A549 (cell line): ENCODE results near the gene ZNF622. TPM values are rescaled to one million over a fixed set of nuclear protein-coding genes. Genes with fewer than 3 reads are reported as not detected.

Source experiments
- ATAC-seq, 2 experiments: fragments of 200-7000 bp in 1 of 2; fragments of >200 bp in 1 of 2; cut with Nextera tagmentation in 1 of 2; cut with Tn5 transposase in 1 of 2; 3 replicates each; pipeline versions ENCODE4 v1.8.0 to v1.9.1; 2018 to 2020; ENCODE audit warnings: mild to moderate bottlenecking in 1 of 2, moderate library complexity in 1 of 2
- CTCF ChIA-PET: fragments of 300-600 bp; sonication (Branson Sonifier 250); formaldehyde crosslinking; extraction: SDS; loops from one replicate; lab custom pipeline; 2021; ENCODE audit warnings: antibody characterized with exemption, inconsistent platforms; lab: Yijun Ruan, JAX
- POLR2A ChIA-PET: fragments of 350-600 bp; formaldehyde crosslinking; extraction: SDS; loops from one replicate; lab custom pipeline; 2021; ENCODE audit warnings: antibody characterized with exemption, inconsistent platforms; lab: Yijun Ruan, JAX
- DNase-seq, 2 experiments: peaks; one replicate each; pipeline versions ENCODE4 v3.0.0 to v3.0.0-alpha.2; 2011 to 2016; ENCODE audit warnings: low read depth in 1 of 2, low spot score in 1 of 2
- FAIRE-seq: peaks from 2 replicates; lab custom pipeline; 2011; peaks lifted over from hg19 to GRCh38; lab: Jason Lieb, UNC
- H3K27ac ChIP-seq, 2 experiments: fragments of >200 bp; sonication (Bioruptor Twin); formaldehyde crosslinking; 3 replicates each; pipeline ENCODE4 v1.5.1; 2016 to 2017
- H3K4me1 ChIP-seq: fragments of >200 bp; sonication (Bioruptor Twin); formaldehyde crosslinking; 3 replicates; pipeline ENCODE4 v1.6.1; 2016
- H3K4me2 ChIP-seq: fragments of >200 bp; sonication (Bioruptor Twin); formaldehyde crosslinking; 3 replicates; pipeline ENCODE4 v1.6.1; 2016
- H3K4me3 ChIP-seq: fragments of >200 bp; sonication (Bioruptor Twin); formaldehyde crosslinking; 3 replicates; pipeline ENCODE4 v1.5.1; 2016
- H3K9me3 ChIP-seq: fragments of >200 bp; sonication (Bioruptor Twin); formaldehyde crosslinking; 3 replicates; pipeline ENCODE4 v1.6.1; 2016
- BHLHE40 ChIP-seq: IDR thresholded peaks from 2 replicates; pipeline ENCODE4 v1.6.1; 2012; ENCODE audit warnings: low read depth, low read length, inconsistent platforms
- EHF ChIP-seq: fragments of 250-450 bp; sonication (Bioruptor Pico); IDR thresholded peaks from 2 replicates; pipeline ENCODE4 v1.5.0; 2020; ENCODE audit warnings: mild to moderate bottlenecking
- EHMT2 ChIP-seq: fragments of 200-600 bp; sonication (generic); IDR thresholded peaks from 2 replicates; pipeline ENCODE4 v1.6.1; 2016; ENCODE audit warnings: antibody characterized with exemption, low read depth, mild to moderate bottlenecking, moderate library complexity
- FOXS1 ChIP-seq: fragments of 250-450 bp; sonication (Bioruptor Pico); IDR thresholded peaks from 2 replicates; pipeline ENCODE4 v1.5.0; 2020; ENCODE audit warnings: mild to moderate bottlenecking, moderate library complexity
- HOXA7 ChIP-seq: fragments of 250-450 bp; sonication (Bioruptor Pico); IDR thresholded peaks from 2 replicates; pipeline ENCODE4 v1.5.0; 2020; ENCODE audit warnings: mild to moderate bottlenecking, moderate library complexity
- HOXB5 ChIP-seq: fragments of 250-450 bp; sonication (Bioruptor Pico); IDR thresholded peaks from 2 replicates; pipeline ENCODE4 v1.5.0; 2020; ENCODE audit warnings: mild to moderate bottlenecking, moderate library complexity
- MAFK ChIP-seq: fragments of 450-650 bp; IDR thresholded peaks from 2 replicates; pipeline ENCODE4 v1.6.1; 2014; ENCODE audit not compliant: partially characterized antibody
- NR3C1 ChIP-seq: fragments of >200 bp; sonication (Bioruptor Twin); formaldehyde crosslinking; IDR thresholded peaks from 3 replicates; pipeline ENCODE4 v1.6.1; 2017
- PBX3 ChIP-seq: IDR thresholded peaks from 2 replicates; pipeline ENCODE4 v1.6.1; 2012
- POLR2AphosphoS2 ChIP-seq: conservative IDR thresholded peaks from 2 replicates; pipeline ENCODE4 v1.6.1; 2012; ENCODE audit warnings: low read length, improper control_type of control experiment, inconsistent platforms
- RFX5 ChIP-seq: fragments of 450-650 bp; IDR thresholded peaks from 2 replicates; pipeline ENCODE4 v1.7.1; 2014; ENCODE audit warnings: antibody characterized with exemption, mild to moderate bottlenecking, moderate library complexity
- SMC3 ChIP-seq: fragments of >200 bp; sonication (Bioruptor Twin); formaldehyde crosslinking; IDR thresholded peaks from 3 replicates; pipeline ENCODE4 v1.6.1; 2018; ENCODE audit warnings: inconsistent platforms
- TFCP2L1 ChIP-seq: fragments of 250-450 bp; sonication (Bioruptor Pico); IDR thresholded peaks from 2 replicates; pipeline ENCODE4 v1.5.0; 2021; ENCODE audit warnings: mild to moderate bottlenecking
- TP53 ChIP-seq: fragments of 250-450 bp; sonication (Bioruptor Pico); IDR thresholded peaks from 2 replicates; pipeline ENCODE4 v1.5.0; 2021; ENCODE audit warnings: mild to moderate bottlenecking, moderate library complexity
- WGBS: methylation state at CpG from one replicate; pipeline ENCODE4 v1.1.6; 2017; ENCODE audit errors: missing lambda C conversion rate; 5-methylcytosine and 5-hydroxymethylcytosine counted together
- polyA plus RNA-seq, 4 experiments: library from polyadenylated mRNA; depleted of rRNA in 3 of 4; stranded (reverse); fragments of >200 nt; fragmentation: RNase III in 1 of 4; extraction: RNeasy Plus Mini Kit Qiagen cat#74134 plus additional on column Dnase treatment in 1 of 4; gene quantifications; 2 replicates in 3 of 4; 3 replicates in 1 of 4; pipeline ENCODE4 v1.2.3, GENCODE V29; 2011 to 2017
- TF ChIP-seq, protein P1 (sequence below): fragments of 250-450 bp; sonication (Bioruptor Pico); IDR thresholded peaks from 2 replicates; pipeline ENCODE4 v1.5.0; 2021; ENCODE audit warnings: mild to moderate bottlenecking, moderate library complexity, borderline replicate concordance
- TF ChIP-seq, protein P2 (sequence below): fragments of 250-450 bp; sonication (Bioruptor Pico); IDR thresholded peaks from 2 replicates; pipeline ENCODE4 v1.5.0; 2020; ENCODE audit warnings: low read depth, mild to moderate bottlenecking, moderate library complexity
- TF ChIP-seq, protein P3 (sequence below): IDR thresholded peaks from 2 replicates; pipeline ENCODE4 v1.6.1; 2012; ENCODE audit warnings: low read depth, borderline replicate concordance
- TF ChIP-seq, protein P4 (sequence below): fragments of >200 bp; sonication (Bioruptor Twin); formaldehyde crosslinking; IDR thresholded peaks from 3 replicates; pipeline ENCODE4 v1.5.1; 2016

ZNF622 gene
- polyA plus RNA-seq, 2 of the 4 experiments (the other 2 are of a cell fraction) = 23.2 to 38.0 TPM

- TF ChIP-seq SMC3 = no peak
- TF ChIP-seq FOXS1 (CRISPR knock-in tag) = no peak
- TF ChIP-seq, protein P1, sequence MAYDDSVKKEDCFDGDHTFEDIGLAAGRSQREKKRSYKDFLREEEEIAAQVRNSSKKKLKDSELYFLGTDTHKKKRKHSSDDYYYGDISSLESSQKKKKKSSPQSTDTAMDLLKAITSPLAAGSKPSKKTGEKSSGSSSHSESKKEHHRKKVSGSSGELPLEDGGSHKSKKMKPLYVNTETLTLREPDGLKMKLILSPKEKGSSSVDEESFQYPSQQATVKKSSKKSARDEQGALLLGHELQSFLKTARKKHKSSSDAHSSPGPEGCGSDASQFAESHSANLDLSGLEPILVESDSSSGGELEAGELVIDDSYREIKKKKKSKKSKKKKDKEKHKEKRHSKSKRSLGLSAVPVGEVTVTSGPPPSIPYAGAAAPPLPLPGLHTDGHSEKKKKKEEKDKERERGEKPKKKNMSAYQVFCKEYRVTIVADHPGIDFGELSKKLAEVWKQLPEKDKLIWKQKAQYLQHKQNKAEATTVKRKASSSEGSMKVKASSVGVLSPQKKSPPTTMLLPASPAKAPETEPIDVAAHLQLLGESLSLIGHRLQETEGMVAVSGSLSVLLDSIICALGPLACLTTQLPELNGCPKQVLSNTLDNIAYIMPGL (CRISPR knock-in tag) = no peak
- TF ChIP-seq TFCP2L1 (CRISPR knock-in tag) = no peak
- TF ChIP-seq TP53 = no peak
- TF ChIP-seq NR3C1 = no peak
- no peak overlapping the region for H3K4me2 ChIP-seq
- ATAC-seq (no peak), FAIRE-seq (no peak), DNase-seq (no peak)
- H3K27ac ChIP-seq = no peak overlapping the region
- WGBS = 71% methylated on average over 2 of the region's 2 CpGs
- ChIA-PET POLR2A (no interaction called here), CTCF (interaction anchor here (0.9 to 2.3 kb wide), 7 partner anchors 10 to 709 kb away, joined by 3 to 15 read pairs (median 5); no protein-coding TSS in a partner anchor)
- H3K4me3 ChIP-seq = no peak overlapping the region
- H3K9me3 ChIP-seq = no peaks in the 10 kb centered on the region
- H3K4me1 ChIP-seq = peaks cover 14% of the 10 kb centered on the region
Measured at GRCh38 chr5:16487456-16487855, 21.9 kb upstream of the ZNF622 start.

DNA sequence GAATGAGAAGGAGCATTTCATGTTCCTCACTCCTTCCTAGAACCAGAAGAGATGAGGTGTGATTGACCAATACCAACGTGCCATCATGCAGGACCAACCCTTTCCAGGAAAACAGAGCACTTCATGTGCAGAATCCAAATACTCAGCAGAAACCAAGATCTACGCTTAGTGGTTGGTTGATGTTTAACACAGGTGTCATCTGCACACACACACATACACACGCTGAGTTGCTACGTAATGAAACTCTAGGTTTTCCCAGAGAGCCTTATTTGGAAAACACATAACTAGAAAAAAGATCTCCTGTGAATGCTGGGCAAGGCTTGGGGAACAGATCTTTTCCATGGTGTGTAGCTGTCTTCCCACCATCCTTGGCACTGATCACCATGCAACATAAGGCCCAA lies 21.1 kb upstream of the ZNF622 start:
- H3K27ac ChIP-seq = no peak overlapping the region
- FAIRE-seq = no peak
- ChIA-PET CTCF (interaction anchor here (1.3 to 2.3 kb wide), 4 partner anchors 11 to 710 kb away, joined by 4 to 15 read pairs (median 8); no protein-coding TSS in a partner anchor), POLR2A (no interaction called here)
- H3K4me3 ChIP-seq = no peak overlapping the region
- 65% methylated on average over 4 of the region's 4 CpGs for WGBS
- H3K4me2 ChIP-seq = no peak overlapping the region
- no peaks in the 10 kb centered on the region for H3K9me3 ChIP-seq
- no peak for DNase-seq
- TF ChIP-seq TP53 (no peak), EHF (CRISPR knock-in tag) (no peak)
- TF ChIP-seq, protein P2, sequence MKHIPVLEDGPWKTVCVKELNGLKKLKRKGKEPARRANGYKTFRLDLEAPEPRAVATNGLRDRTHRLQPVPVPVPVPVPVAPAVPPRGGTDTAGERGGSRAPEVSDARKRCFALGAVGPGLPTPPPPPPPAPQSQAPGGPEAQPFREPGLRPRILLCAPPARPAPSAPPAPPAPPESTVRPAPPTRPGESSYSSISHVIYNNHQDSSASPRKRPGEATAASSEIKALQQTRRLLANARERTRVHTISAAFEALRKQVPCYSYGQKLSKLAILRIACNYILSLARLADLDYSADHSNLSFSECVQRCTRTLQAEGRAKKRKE (CRISPR knock-in tag) = no peak
- ATAC-seq = no peak
- H3K4me1 ChIP-seq = peaks cover 14% of the 10 kb centered on the region

DNA sequence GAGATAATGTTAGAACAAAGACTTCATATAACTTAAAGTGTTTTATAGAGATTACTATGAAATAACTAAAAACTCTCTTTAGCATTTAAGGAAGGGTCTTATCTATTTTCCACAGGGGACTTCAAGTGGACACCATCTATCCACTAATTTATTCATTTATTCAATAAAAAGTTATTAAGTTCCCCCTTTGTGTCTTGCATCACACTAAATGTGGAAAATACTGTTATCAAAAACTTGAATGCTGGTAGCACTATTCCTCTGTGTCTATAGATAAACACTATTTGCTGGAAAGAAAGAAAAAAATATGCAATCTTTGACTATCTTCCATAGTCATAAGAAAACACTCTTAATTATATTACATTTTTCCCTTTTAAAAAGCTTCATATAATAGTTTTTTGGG lies 20.1 kb upstream of the ZNF622 start:
- TF ChIP-seq, protein P3, sequence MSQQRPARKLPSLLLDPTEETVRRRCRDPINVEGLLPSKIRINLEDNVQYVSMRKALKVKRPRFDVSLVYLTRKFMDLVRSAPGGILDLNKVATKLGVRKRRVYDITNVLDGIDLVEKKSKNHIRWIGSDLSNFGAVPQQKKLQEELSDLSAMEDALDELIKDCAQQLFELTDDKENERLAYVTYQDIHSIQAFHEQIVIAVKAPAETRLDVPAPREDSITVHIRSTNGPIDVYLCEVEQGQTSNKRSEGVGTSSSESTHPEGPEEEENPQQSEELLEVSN = no peak
- TF ChIP-seq EHMT2 (no peak), POLR2AphosphoS2 (no peak), PBX3 (no peak), BHLHE40 (no peak), MAFK (no peak), HOXB5 (CRISPR knock-in tag) (no peak), TP53 (no peak), EHF (CRISPR knock-in tag) (no peak), RFX5 (no peak), HOXA7 (CRISPR knock-in tag) (no peak)
- TF ChIP-seq, protein P4, sequence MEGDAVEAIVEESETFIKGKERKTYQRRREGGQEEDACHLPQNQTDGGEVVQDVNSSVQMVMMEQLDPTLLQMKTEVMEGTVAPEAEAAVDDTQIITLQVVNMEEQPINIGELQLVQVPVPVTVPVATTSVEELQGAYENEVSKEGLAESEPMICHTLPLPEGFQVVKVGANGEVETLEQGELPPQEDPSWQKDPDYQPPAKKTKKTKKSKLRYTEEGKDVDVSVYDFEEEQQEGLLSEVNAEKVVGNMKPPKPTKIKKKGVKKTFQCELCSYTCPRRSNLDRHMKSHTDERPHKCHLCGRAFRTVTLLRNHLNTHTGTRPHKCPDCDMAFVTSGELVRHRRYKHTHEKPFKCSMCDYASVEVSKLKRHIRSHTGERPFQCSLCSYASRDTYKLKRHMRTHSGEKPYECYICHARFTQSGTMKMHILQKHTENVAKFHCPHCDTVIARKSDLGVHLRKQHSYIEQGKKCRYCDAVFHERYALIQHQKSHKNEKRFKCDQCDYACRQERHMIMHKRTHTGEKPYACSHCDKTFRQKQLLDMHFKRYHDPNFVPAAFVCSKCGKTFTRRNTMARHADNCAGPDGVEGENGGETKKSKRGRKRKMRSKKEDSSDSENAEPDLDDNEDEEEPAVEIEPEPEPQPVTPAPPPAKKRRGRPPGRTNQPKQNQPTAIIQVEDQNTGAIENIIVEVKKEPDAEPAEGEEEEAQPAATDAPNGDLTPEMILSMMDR = no peak
- Histone ChIP-seq H3K4me1 (peaks cover 14% of the 10 kb centered on the region), H3K9me3 (no peaks in the 10 kb centered on the region), H3K4me3 (no peak overlapping the region), H3K4me2 (no peak overlapping the region), H3K27ac (no peak overlapping the region)
- DNase-seq (no peak), ATAC-seq (no peak), FAIRE-seq (no peak)
- POLR2A ChIA-PET = no interaction called here
- CTCF ChIA-PET = interaction anchor here (0.6 kb wide), 2 partner anchors 66 to 126 kb away, joined by 3 read pairs; no protein-coding TSS in a partner anchor
